Activated CD4-positive, CD25-positive, alpha-beta regulatory T cell (primary cell): ENCODE results near the gene SCYL2.
"Not testable (repeated sequence)": the region's sequence is repeated elsewhere in the genome, so short reads cannot be mapped to it uniquely, and the experiment has no call there.

Experiments used
- DNase-seq, 4 experiments: peaks; one replicate each; lab custom pipeline; 2025; lab: John Stamatoyannopoulos, UW

Gene SCYL2

GRCh38 chr12:100266835-100267602, at the start of gene SCYL2, which contains the start of gene DEPDC4:
TSS of gene SCYL2 (plus strand) at chr12:100267177. CDS start at chr12:100282971, 15,794 bp downstream.
TSS of gene DEPDC4 (minus strand) at chr12:100267079. CDS start at chr12:100267076, 3 bp downstream.
- DNase-seq = peak; percentile 87 to 96 (median 91)

GRCh38 chr12:100219328-100220109, 47.5 kb upstream of the SCYL2 start:
- no peak for DNase-seq

GRCh38 chr12:100221523-100221922, 45.5 kb upstream of the SCYL2 start:
- no peak for DNase-seq

GRCh38 chr12:100222173-100222572, 44.8 kb upstream of the SCYL2 start:
- not testable (repeated sequence) for DNase-seq

- no peak for DNase-seq
These were observed 41.5 kb upstream of the SCYL2 start for GRCh38 chr12:100225491-100225890.

GRCh38 chr12:100229036-100229635, 37.8 kb upstream of the SCYL2 start:
- DNase-seq = no peak

- no peak for DNase-seq
These were observed 37.1 kb upstream of the SCYL2 start for GRCh38 chr12:100229876-100230275.

GRCh38 chr12:100231873-100232272, 35.1 kb upstream of the SCYL2 start:
- DNase-seq = not testable (repeated sequence)

GRCh38 chr12:100234166-100234565, 32.8 kb upstream of the SCYL2 start:
- DNase-seq = no peak

- DNase-seq = no peak
These were observed 32.2 kb upstream of the SCYL2 start for GRCh38 chr12:100234591-100235304.

- DNase-seq = no peak
These were observed 28.2 kb upstream of the SCYL2 start for GRCh38 chr12:100238801-100239200.

GRCh38 chr12:100239589-100239988, 27.4 kb upstream of the SCYL2 start:
- no peak for DNase-seq

GRCh38 chr12:100243137-100243536, 23.8 kb upstream of the SCYL2 start:
- no peak for DNase-seq

GRCh38 chr12:100247765-100248164, 19.2 kb upstream of the SCYL2 start:
- no peak for DNase-seq

- DNase-seq = no peak
These were observed 18.1 kb upstream of the SCYL2 start for GRCh38 chr12:100248886-100249285.

- DNase-seq = no peak
These were observed 17.0 kb upstream of the SCYL2 start for GRCh38 chr12:100249941-100250340.

- DNase-seq = no peak
These were observed 15.1 kb upstream of the SCYL2 start for GRCh38 chr12:100251917-100252316.

GRCh38 chr12:100253437-100253836, 13.5 kb upstream of the SCYL2 start:
- no peak for DNase-seq

- DNase-seq = no peak
These were observed 12.1 kb upstream of the SCYL2 start for GRCh38 chr12:100254876-100255275.

GRCh38 chr12:100258127-100258526, 8.8 kb upstream of the SCYL2 start:
- no peak for DNase-seq

GRCh38 chr12:100263131-100263530, 3.8 kb upstream of the SCYL2 start:
- no peak for DNase-seq

- not testable (repeated sequence) for DNase-seq
These were observed 1.9 kb upstream of the SCYL2 start for GRCh38 chr12:100265107-100265506.
